HFFc6 (cell line): Measurements from ENCODE around the gene TSNAXIP1. TPM values are rescaled to one million over a fixed set of nuclear protein-coding genes. Genes with fewer than 3 reads are reported as not detected.
"Not testable (repeated sequence)": the region's sequence is repeated elsewhere in the genome, so short reads cannot be mapped to it uniquely, and the experiment has no call there.

Source experiments
- DNase-seq: peaks from one replicate; pipeline ENCODE4 v3.0.0-alpha.2; 2018
- H3K27ac Mint-ChIP-seq: 2 replicates; pipeline ENCODE4 v1.8.0; 2020; ENCODE audit warnings: mild to moderate bottlenecking, mixed read lengths
- H3K27me3 Mint-ChIP-seq: 2 replicates; pipeline ENCODE4 v1.8.0; 2021; ENCODE audit warnings: mild to moderate bottlenecking, moderate library complexity, mixed read lengths; ENCODE audit not compliant: insufficient read depth
- H3K36me3 Mint-ChIP-seq: 2 replicates; pipeline ENCODE4 v1.8.0; 2021; ENCODE audit warnings: low read depth, mixed read lengths
- H3K4me1 Mint-ChIP-seq: 2 replicates; pipeline ENCODE4 v1.8.0; 2020; ENCODE audit warnings: low read depth, mixed read lengths
- H3K4me3 Mint-ChIP-seq: 2 replicates; pipeline ENCODE4 v1.8.0; 2020; ENCODE audit warnings: mild to moderate bottlenecking, moderate library complexity, mixed read lengths
- H3K9me3 Mint-ChIP-seq: 2 replicates; pipeline ENCODE4 v1.8.0; 2020; ENCODE audit warnings: mild to moderate bottlenecking, mixed read lengths
- CTCF ChIP-seq: fragments of 200-600 bp; sonication (generic); IDR thresholded peaks from 2 replicates; pipeline ENCODE4 v1.5.0; 2021; ENCODE audit warnings: antibody characterized with exemption, mild to moderate bottlenecking
- total RNA-seq, 6 experiments: library from RNA; stranded (reverse); fragmentation: NEBNext Ultra II Directional; extraction: Animal tissue kit (Norgen Biotek cat#: 25700); gene quantifications; 2 replicates in 1 of 6; 3 replicates in 5 of 6; pipeline ENCODE4 v1.2.3, GENCODE V29; 2021

The TSNAXIP1 gene
- total RNA-seq, 6 experiments from 2014 or later: 0.23 to 1.3 (median 0.79) TPM

DNA sequence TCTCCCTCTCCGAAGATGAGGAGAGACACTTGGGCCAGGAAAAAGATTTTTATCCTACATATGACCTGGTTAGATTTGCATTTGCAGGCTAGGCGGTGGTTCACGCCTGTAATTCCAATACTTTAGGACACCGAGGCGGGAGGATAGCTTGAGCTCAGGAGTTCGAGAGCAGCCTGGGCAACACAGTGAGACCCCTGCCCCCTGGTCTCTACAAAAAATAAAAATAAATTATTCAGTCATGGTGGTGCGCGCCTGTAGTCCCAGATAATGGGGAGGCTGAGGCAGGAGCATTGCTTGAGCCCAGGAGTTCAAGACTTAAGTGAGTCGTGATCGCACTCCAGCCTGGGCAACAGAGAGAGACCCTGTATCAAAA lies 27.5 kb downstream of the TSNAXIP1 start:
- no peak for DNase-seq
- H3K4me1 Mint-ChIP-seq: peaks cover 15% of the 10 kb centered on the region
- peaks cover 11% of the 10 kb centered on the region; the same call in 1 of the 2 replicates for H3K36me3 Mint-ChIP-seq
- H3K27me3 Mint-ChIP-seq: 0 out of 2 replicates have a peak, but pooled peaks cover under 1% of the 10 kb centered on the region
- no peaks in the 10 kb centered on the region for H3K9me3 Mint-ChIP-seq
- peak overlapping the region; percentile 88 for H3K4me3 Mint-ChIP-seq
- no peak for TF ChIP-seq CTCF
- no peak overlapping the region for H3K27ac Mint-ChIP-seq

DNA sequence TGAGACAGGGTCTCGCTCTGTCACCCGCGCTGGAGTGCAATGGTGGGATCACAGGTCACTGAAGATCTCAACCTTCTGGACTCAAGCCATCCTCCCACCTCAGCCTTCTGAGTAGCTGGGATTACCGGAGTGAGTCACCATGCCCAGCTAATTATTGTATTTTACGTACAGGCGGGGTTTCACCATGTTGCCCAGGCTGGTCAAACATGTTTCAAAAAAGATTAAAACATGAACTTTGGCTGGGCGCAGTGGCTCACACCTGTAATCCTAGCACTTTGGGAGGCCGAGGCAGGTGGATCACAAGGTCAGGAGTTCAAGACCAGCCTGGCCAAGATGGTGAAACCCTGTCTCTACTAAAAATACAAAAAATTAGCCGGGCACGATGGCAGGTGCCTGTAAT lies 30.5 kb downstream of the TSNAXIP1 start:
- DNase-seq, H3K9me3 Mint-ChIP-seq, H3K27ac Mint-ChIP-seq, H3K4me3 Mint-ChIP-seq, H3K36me3 Mint-ChIP-seq, H3K27me3 Mint-ChIP-seq: not testable (repeated sequence)
- H3K4me1 Mint-ChIP-seq: peaks cover 20% of the 10 kb centered on the region

GRCh38 chr16:67837811-67838210 lies 31.1 kb downstream of the TSNAXIP1 start:
- Mint-ChIP-seq H3K9me3 (no peaks in the 10 kb centered on the region), H3K27me3 (no peaks in the 10 kb centered on the region), H3K36me3 (no peaks in the 10 kb centered on the region), H3K4me3 (no peak overlapping the region), H3K27ac (no peak overlapping the region), H3K4me1 (peaks cover 18% of the 10 kb centered on the region)
- TF ChIP-seq CTCF: no peak
- DNase-seq: no peak

DNA sequence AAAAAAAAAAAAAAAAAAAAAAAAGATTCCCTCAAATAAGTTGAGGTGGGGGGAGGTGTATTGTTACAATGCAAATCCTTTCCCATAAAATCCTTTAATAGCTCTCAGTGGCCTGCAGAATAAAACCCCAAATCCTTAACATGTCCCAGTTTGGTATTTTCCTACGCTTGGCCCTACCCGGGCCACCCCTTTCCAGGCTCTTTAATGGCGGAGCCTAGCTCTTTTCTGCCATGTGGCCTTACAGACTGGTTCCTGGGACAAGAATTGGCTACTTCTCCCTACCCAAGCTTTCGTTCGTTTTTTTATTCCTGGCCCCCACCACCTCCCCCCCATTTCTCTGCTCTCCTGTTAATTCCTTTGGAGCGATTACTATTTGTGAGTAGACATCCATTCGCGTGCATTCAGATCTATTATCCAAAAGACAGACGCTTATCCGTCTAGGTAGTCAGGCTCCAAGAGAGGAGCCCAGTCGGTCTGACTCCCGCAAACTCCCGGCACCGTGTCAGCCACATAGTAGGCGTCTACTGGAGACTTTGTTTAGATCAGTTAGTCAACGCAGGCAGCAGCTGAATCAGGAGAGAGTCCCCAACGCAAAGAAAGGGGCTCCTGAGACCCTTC lies 34.6 kb downstream of the TSNAXIP1 start:
- no peak for TF ChIP-seq CTCF
- Mint-ChIP-seq H3K4me3 (peak overlapping the region; percentile 90), H3K27me3 (no peaks in the 10 kb centered on the region; the same call in 1 of the 2 replicates), H3K4me1 (peaks cover 44% of the 10 kb centered on the region), H3K27ac (peak overlapping the region; percentile 95), H3K36me3 (no peaks in the 10 kb centered on the region), H3K9me3 (no peaks in the 10 kb centered on the region)
- DNase-seq: no peak

DNA sequence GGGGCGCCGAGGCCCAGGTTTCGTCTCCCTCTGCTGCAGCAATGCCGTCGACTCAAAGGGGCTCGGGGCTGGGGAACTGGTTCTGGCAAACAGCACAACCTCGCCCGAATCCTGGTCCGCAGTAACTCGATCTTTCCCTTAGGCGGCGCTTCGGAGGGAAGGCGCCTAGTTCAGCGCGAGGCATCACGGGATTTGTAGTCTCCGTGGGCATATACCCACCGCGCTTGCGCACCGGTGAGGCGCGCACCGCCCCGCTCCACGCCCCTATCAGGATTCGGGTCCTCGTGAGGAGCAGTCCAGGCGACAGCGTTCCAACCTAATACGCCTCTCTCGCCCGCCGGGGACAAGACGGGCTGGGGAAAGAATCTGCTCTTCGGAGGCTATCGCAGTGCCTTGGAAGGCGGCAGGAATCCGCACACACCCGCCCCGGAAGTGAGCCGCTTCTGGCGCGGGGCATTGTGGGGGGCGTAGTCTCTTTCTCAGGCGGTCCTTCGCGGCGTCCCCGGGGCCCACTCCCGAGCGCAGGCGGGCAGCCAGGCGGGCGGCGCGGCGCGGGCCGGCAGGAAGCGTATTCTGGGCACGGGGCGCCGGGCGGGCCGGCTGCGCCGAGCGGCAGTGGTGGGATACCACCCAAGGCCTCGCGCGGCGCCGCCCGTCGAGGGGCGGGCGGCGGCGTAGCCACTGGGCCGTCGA lies 35.3 kb downstream of the TSNAXIP1 start, which contains the start of gene THAP11:
TSS of gene THAP11 (plus strand) at position 505 of the 693 bp plus-strand sequence. CDS start 235 bp downstream, outside the sequence.
- peak; percentile 90 for TF ChIP-seq CTCF
- peak; percentile 91 for DNase-seq
- Mint-ChIP-seq H3K36me3 (no peaks in the 10 kb centered on the region), H3K27me3 (no peaks in the 10 kb centered on the region; the same call in 1 of the 2 replicates), H3K4me1 (peaks cover 44% of the 10 kb centered on the region), H3K9me3 (no peaks in the 10 kb centered on the region), H3K27ac (peak within 1 kb of the TSS; percentile 95), H3K4me3 (peak within 1 kb of the TSS; percentile 90)
